ENCODE results near the gene TNFAIP8.

DNA sequence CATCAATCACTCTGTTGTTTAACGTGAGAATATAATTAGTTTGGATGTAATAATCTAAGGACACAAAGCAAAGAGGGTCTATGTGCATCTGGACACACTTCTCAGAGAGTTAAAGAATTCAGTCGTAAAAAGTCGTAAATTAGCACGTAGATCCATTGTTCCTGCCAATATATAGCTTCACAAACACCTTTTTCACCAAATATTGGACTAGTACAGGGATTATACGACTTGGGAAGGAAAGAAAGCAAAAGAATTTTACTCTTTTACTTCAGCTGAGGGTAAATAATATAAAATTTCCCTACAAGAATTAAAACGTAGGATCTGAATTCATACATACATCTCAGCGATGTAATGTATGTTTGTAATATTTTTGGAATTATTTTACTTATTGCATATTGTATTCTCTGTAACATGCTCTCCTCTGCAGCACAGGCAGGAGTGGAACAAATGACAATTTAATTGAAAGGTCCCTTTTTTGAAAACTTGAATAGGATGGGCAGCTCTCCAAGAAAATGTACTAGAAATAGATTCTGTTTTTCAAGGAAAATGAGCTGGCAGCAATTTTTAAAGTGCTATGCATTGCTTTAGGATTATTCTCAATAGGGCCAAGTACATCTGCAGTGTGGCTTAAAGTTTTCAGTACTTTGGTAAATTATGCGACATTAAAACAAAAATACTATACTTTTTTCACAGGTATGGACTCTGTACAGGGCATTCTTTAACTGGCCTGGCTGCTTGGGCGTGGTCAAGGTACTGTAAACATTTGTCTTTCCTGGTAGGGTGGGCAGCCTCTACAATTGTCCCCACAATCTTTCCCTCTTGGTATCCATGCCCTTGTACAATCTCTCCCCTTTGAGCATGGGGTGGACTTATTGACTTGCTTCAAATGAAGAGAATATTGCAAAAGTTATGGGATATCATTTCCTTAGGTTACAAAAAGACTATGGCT is 56.7 kb downstream of the TNFAIP8 start:
- TF ChIP-seq EZH2phosphoT487 (IDR thresholded peaks at IDR 0.05; ENCODE audit: unreplicated experiment) (no peak), EZH2 (IDR thresholded peaks at IDR 0.05; ENCODE audit: low read depth, unreplicated experiment) (no peak), POLR2AphosphoS5 (IDR thresholded peaks at IDR 0.05; ENCODE audit: low read depth) (no peak), JUNB (IDR thresholded peaks at IDR 0.05; ENCODE audit: unreplicated experiment) (no peak), CREB1 (CRISPR knock-in tag; IDR thresholded peaks at IDR 0.05; ENCODE audit: low read depth) (no peak), STAT1 (IDR thresholded peaks at IDR 0.05; ENCODE audit: unreplicated experiment) (no peak)
- TF ChIP-seq, protein P1, sequence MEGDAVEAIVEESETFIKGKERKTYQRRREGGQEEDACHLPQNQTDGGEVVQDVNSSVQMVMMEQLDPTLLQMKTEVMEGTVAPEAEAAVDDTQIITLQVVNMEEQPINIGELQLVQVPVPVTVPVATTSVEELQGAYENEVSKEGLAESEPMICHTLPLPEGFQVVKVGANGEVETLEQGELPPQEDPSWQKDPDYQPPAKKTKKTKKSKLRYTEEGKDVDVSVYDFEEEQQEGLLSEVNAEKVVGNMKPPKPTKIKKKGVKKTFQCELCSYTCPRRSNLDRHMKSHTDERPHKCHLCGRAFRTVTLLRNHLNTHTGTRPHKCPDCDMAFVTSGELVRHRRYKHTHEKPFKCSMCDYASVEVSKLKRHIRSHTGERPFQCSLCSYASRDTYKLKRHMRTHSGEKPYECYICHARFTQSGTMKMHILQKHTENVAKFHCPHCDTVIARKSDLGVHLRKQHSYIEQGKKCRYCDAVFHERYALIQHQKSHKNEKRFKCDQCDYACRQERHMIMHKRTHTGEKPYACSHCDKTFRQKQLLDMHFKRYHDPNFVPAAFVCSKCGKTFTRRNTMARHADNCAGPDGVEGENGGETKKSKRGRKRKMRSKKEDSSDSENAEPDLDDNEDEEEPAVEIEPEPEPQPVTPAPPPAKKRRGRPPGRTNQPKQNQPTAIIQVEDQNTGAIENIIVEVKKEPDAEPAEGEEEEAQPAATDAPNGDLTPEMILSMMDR (conservative IDR thresholded peaks at IDR 0.05; ENCODE audit: low read depth in 2 of 2), result no peak
- TF ChIP-seq, protein P2, sequence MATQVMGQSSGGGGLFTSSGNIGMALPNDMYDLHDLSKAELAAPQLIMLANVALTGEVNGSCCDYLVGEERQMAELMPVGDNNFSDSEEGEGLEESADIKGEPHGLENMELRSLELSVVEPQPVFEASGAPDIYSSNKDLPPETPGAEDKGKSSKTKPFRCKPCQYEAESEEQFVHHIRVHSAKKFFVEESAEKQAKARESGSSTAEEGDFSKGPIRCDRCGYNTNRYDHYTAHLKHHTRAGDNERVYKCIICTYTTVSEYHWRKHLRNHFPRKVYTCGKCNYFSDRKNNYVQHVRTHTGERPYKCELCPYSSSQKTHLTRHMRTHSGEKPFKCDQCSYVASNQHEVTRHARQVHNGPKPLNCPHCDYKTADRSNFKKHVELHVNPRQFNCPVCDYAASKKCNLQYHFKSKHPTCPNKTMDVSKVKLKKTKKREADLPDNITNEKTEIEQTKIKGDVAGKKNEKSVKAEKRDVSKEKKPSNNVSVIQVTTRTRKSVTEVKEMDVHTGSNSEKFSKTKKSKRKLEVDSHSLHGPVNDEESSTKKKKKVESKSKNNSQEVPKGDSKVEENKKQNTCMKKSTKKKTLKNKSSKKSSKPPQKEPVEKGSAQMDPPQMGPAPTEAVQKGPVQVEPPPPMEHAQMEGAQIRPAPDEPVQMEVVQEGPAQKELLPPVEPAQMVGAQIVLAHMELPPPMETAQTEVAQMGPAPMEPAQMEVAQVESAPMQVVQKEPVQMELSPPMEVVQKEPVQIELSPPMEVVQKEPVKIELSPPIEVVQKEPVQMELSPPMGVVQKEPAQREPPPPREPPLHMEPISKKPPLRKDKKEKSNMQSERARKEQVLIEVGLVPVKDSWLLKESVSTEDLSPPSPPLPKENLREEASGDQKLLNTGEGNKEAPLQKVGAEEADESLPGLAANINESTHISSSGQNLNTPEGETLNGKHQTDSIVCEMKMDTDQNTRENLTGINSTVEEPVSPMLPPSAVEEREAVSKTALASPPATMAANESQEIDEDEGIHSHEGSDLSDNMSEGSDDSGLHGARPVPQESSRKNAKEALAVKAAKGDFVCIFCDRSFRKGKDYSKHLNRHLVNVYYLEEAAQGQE (IDR thresholded peaks at IDR 0.05; ENCODE audit: unreplicated experiment), result no peak
- TF ChIP-seq, protein P3, sequence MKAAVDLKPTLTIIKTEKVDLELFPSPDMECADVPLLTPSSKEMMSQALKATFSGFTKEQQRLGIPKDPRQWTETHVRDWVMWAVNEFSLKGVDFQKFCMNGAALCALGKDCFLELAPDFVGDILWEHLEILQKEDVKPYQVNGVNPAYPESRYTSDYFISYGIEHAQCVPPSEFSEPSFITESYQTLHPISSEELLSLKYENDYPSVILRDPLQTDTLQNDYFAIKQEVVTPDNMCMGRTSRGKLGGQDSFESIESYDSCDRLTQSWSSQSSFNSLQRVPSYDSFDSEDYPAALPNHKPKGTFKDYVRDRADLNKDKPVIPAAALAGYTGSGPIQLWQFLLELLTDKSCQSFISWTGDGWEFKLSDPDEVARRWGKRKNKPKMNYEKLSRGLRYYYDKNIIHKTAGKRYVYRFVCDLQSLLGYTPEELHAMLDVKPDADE (IDR thresholded peaks at IDR 0.05), result no peak

All from GM23338 (cell line).